NCI-H510A treated with DMSO at 0.1 percent for 48 hours (cell line): Measurements from ENCODE around the gene KRTAP13-4.

Experiments used
- DNase-seq: peaks from one replicate; lab custom pipeline; 2025; lab: John Stamatoyannopoulos, UW

Gene KRTAP13-4, protein sequence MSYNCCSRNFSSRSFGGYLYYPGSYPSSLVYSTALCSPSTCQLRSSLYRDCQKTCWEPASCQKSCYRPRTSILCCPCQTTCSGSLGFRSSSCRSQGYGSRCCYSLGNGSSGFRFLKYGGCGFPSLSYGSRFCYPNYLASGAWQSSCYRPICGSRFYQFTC

DNA sequence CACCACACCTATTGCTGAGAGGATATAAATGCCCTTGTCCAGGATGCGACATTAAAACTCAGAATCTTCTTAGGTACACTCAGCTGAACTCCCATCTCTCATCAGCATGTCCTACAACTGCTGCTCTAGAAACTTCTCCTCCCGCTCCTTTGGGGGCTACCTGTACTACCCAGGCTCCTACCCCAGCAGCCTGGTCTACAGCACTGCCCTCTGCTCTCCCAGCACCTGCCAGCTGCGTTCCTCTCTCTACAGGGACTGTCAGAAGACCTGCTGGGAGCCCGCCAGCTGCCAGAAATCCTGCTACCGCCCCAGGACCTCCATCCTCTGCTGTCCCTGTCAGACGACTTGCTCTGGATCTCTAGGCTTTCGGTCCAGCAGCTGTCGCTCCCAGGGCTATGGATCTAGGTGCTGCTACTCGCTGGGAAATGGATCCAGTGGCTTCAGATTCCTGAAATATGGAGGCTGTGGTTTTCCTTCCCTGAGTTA lies at the start of gene KRTAP13-4:
KRTAP13-4 (plus strand) TSS at position 51 of the 486 bp plus-strand sequence; CDS start at position 107, 56 bp downstream.
- DNase-seq, result no peak

DNA sequence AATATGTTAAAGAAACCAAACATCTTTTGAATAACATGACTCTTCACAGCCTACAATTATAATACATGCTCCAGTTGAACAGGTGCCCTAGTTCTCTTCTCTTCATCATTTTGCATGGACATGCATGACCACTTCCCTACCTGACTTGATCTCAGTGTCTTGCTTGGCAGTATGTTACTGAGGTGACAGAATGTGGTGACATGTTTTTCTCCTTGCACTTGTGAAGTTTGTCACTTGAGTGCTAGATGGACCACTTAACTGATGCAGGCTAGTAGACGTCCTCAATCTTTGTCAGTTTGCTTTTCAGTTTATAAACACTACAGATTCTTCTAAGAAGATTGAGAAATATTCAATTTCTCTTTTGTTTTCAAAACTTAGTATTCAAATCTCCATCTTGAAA lies 47.8 kb upstream of the KRTAP13-4 start:
- DNase-seq, result no peak

DNA sequence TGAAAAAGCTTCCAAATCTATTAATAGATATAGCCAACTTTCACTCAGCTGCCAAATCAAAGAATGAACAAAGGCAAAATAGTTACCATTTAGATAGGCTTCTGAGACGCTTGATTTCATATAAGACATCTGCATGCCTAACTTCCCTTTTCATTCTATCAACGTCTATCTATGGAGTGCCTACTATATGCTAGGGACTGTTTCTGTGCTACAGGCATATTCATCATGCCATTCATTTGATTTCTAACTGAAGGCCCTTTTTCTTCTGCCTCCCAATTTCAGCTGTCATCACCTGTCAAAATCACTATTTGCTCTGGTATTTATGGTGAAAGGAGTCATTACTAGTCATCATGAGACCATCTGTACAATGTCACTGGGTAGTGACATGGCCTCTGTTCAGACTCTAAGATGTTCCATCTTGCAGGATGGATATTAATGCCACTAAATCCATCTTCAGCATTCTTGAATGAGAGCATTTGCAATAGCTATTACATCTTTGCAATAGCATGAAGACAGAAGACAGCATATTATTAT lies 38.5 kb upstream of the KRTAP13-4 start:
- DNase-seq, result no peak

GRCh38 chr21:30395731-30396130 lies 34.3 kb upstream of the KRTAP13-4 start, which contains the start of gene KRTAP13-1:
Gene KRTAP13-1, plus strand, starts transcription at chr21:30396031. Its CDS starts 56 bp downstream, at chr21:30396087.
- no peak for DNase-seq

- DNase-seq, result peak; percentile 4
Observed at GRCh38 chr21:30408782-30409494, 21.1 kb upstream of the KRTAP13-4 start.

DNA sequence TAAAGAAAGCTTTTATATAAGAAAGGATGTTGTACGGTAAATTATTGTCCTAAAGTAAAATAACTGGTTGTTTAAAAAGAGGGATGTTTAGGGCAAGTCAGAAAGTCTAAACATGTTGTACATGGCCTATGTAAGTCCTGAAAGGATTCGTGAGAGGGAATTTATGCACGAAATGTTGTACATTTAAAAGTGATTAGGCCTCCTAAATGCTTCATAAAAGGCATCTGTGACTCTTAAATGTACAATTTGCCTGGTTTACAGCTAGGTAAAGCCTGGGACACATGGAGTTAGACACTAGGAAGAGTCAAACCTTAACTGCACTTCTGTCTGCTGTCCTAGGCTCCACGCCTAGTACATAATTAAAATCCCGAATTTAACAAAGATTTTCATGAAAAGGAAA lies 14.0 kb upstream of the KRTAP13-4 start:
- no peak for DNase-seq

DNA sequence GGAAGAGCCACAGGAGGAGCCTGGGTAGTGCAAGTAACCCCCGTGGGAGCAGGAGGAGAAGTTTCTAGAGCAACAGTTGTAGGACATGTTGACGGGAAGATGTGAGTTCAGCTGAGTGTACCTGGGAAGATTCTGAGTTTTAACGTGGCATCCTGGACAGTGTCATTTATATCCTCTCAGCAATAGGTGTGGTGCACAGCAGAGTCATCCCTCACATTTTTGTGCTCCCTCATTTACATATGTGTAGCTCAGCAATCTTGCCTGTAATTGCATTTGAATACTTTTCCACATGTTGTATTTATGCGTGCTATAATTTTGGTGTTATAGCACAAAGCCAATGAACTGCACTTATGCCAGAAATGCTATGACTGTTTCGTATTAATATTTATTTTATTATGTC lies 4.2 kb upstream of the KRTAP13-4 start, which contains the start of gene KRTAP13-3:
KRTAP13-3 (minus strand) TSS at position 101 of the 400 bp plus-strand sequence; CDS start at position 87, 14 bp downstream.
- DNase-seq, result no peak

- DNase-seq, result no peak
Observed at GRCh38 chr21:30426731-30427130, 3.3 kb upstream of the KRTAP13-4 start.

DNA sequence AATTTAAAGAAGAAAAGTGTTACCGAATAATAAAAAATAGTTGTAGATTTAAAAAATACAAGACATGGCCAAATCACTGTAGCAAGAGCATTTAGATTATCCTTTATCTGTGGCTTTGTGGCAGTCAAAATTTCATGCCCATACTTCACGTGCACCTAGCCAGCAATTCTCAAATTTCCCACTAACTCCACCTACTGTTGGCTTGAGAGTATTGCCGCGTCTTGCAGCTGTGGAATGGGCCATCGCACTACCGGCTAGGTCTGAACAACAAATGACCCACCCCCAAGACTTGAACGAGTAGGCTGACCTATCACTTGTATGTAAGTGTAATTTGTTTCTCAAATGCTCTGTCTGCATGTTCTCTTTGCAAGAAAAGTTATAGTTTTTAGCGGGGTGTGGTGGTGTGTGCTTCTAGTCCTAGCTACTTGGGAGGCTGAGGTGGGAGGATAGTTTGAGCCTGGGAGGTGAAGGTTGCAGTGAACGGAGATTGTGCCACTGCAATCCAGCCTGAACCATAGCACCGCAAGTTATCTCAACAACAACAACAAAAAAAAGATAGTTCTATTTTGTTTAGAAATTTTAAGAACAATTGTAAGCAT lies 4.1 kb downstream of the KRTAP13-4 start:
- peak; percentile 7 for DNase-seq

DNA sequence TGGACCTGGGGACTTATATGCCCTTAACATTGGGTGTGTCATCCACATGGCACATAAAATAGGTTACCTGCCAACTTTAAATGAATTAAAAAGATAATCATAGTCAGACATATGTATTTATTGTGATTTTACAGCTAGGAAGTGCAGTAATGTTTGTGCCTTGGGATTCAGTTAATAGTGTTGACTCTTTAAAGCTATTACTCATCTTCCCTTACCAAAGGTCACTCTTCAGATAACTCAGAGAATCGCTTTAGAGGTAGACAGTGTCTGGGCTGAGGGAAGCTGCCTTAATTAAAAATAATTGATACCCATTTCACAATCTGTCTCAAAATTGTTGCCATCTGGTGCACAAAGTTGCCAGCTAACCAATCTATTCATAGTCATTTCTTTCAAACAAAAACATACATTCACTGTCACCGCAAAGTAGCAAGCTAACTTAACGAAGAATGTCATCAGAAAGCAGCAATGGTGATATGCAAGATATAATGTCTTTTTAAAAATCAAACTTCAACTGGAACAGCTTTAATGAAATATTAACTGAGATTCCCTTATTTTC lies 7.1 kb downstream of the KRTAP13-4 start:
- no peak for DNase-seq

GRCh38 chr21:30439975-30440374 lies 10.0 kb downstream of the KRTAP13-4 start, which contains the start of gene KRTAP15-1:
Gene KRTAP15-1, plus strand, starts transcription at chr21:30440275. Its CDS starts 53 bp downstream, at chr21:30440328.
- DNase-seq, result no peak

DNA sequence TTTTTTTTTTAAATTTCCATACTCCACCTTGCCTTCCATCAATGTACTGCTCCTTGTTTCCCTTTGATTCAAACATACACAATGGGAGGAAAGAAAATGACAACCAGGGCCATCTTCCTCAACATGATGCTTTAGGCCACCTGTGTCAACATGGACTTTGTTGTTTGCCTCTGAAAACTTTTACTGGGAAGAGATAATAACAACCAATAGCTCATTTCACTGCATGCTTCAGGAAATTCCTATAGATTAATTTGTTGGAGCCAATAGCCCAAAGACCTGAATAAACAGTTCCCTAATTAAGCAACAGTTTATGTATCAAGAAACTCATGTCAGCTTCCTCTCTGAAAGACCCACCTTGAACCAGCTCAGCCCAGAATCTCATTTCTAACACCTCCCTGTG lies 13.2 kb downstream of the KRTAP13-4 start:
- DNase-seq, result no peak

- no peak for DNase-seq
Observed at GRCh38 chr21:30444204-30444603, 14.2 kb downstream of the KRTAP13-4 start.

DNA sequence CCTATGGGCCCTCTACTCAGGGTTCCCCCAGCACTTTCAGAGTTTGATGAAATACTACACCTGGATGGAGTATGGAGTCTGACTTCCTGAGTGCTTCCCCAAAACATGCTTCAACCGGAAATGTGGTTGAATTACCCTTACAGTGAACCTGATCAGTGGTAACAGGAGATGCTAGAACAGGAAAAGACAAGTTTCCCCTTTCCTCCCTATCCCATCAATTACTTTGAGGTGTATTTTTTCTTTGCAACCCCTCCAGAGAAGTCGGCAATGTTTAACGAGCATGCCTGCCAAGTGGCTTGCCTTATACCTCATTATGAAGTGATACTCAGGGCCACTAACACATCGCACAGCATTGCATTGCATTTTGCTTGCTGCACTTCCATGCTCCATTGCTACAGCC lies 17.0 kb downstream of the KRTAP13-4 start:
- no peak for DNase-seq

GRCh38 chr21:30448514-30448913 lies 18.5 kb downstream of the KRTAP13-4 start:
- DNase-seq, result no peak

DNA sequence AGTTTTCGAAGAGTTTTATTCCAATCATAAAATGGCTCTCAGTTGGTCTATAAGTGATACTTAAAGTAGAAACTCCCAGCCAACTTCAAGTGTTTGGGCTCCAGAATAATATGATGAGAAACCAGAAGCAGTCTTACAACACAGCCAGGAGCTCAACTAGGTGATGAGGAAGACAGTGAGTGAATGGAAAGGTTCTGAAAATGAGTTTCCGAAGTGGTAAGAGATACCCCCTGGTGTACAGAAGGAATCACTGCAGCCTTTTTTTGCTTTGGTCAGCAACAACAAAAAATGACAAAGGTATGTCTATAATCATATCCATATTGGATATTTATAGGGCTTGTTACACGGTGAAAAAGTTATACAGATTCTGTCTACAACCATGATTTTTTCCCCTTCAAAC lies 33.7 kb downstream of the KRTAP13-4 start:
- no peak for DNase-seq

GRCh38 chr21:30468900-30469714 lies 39.1 kb downstream of the KRTAP13-4 start:
- no peak for DNase-seq

DNA sequence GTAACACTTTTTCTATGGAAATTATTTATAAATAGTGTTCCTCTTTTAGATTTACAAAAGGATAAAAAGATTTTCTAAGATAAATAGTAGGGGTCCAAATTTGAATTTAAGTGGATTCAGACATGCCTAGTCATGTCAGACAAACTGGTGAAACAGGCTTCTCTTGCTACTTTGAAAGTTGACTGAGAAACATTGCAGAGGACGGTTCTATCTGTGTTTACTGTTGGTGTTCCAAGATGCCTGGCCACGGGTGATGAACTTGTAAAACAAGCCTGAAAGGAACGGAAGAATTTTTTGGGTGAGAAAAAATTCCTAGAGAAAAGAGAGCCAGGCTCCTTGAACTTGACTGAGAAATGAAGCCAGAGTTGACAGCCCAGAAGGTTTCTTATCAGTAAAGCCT lies 48.0 kb downstream of the KRTAP13-4 start:
- no peak for DNase-seq

- no peak for DNase-seq
Observed at GRCh38 chr21:30479259-30479658, 49.2 kb downstream of the KRTAP13-4 start.

DNA sequence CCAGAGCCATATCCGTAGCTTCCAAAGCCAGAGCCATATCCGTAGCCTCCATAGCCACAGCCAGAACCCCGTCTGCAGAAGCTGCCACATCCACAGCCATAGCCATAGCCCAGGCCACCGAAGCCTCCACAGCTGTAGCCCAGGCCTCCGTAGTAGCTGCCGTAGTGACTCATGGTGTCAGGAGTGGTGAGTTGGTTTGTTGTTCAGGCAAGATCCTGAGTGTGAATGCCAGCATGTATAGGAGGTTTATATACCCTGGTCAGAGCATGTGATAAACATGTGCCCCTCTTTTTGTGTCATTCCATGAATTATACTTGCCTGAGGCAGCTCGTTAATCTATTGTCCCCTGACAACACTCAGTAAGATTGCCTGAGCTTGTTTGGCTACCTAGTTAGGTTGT lies 50.1 kb downstream of the KRTAP13-4 start, which contains the start of gene KRTAP19-1:
KRTAP19-1 (minus strand) TSS at position 223 of the 400 bp plus-strand sequence; CDS start at position 173, 50 bp downstream.
- DNase-seq, result no peak
